ENCODE data around the gene RSF1.
"Not testable (repeated sequence)": the region's sequence is repeated elsewhere in the genome, so short reads cannot be mapped to it uniquely, and the experiment has no call there.

The RSF1 gene

DNA sequence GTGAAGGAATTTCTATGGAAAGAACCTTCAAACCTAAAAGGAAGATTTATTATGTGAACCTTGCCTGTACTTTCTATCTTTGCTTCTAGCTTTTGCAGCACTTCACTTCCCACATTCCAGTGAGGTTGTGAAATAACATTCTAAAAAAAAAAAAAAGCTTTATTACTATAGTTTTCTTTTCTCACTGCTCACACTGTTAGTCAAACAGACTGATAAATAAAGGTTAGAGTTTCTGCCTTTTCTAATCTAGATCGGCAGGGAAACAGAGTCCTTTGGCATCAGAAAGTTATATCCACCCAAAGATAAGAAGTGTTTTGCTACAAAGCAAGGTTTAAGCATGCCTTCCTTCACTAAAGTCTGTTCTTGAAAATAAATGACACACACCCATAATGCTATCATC is 3.3 kb upstream of the RSF1 start:
- no peaks in the 10 kb centered on the region for H3K27me3 Mint-ChIP-seq
- ATAC-seq (replicated peaks; ENCODE audit: extremely low read depth, poor library complexity, severe bottlenecking), result no peak

GRCh38 chr11:77822126-77822525 is 1.6 kb upstream of the RSF1 start:
- not testable (repeated sequence) for DNase-seq (ENCODE audit: low spot score in 2 of 2); H3K9me3 Mint-ChIP-seq; H3K4me3 Mint-ChIP-seq; ATAC-seq (replicated peaks; ENCODE audit: extremely low read depth, poor library complexity, severe bottlenecking); H3K27me3 Mint-ChIP-seq; H3K36me3 Mint-ChIP-seq (ENCODE audit: insufficient read depth); H3K27ac Mint-ChIP-seq (ENCODE audit: low read depth)
- H3K4me1 Mint-ChIP-seq, result peaks cover 34% of the 10 kb centered on the region

More for the DNA sequence above, 3.3 kb upstream of the RSF1 start:
- Mint-ChIP-seq H3K27ac (ENCODE audit: low read depth) (no peak overlapping the region), H3K36me3 (ENCODE audit: insufficient read depth) (peaks cover 7% of the 10 kb centered on the region), H3K4me1 (peaks cover 21% of the 10 kb centered on the region), H3K4me3 (no peak overlapping the region), H3K9me3 (no peaks in the 10 kb centered on the region)
- no peak for DNase-seq (ENCODE audit: low spot score in 2 of 2)

DNA sequence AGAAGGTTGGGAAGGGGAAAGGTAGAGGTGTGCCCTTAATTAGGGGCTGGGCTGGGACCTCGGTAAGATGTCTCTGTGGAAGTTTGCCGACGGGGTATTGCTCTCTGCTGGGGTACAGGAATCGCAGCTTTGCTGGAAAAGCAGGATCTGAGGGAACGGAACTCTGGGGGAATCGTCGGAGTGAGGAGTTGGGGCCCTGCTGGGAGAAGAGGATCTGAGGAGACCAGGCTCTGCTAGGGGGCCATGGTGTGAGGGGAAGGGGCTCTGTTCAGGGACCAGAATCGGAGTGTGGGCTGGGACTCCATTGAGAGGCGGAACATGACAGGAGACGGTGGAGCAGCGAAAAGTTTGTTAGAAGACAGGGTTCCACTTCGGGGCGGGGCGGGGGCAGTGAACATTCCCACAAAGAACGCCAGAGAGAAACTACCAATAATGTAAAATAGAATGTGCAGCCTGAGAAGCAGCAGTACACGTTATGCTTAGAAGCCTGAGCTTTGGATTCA is 878 bp upstream of the RSF1 start:
- Mint-ChIP-seq H3K27me3 (no peaks in the 10 kb centered on the region), H3K27ac (ENCODE audit: low read depth) (peak overlapping the region; percentile 85), H3K36me3 (ENCODE audit: insufficient read depth) (peaks cover 7% of the 10 kb centered on the region), H3K4me3 (peak overlapping the region; percentile 95), H3K9me3 (no peaks in the 10 kb centered on the region), H3K4me1 (peaks cover 41% of the 10 kb centered on the region)
- DNase-seq (ENCODE audit: low spot score in 2 of 2) (no peak), ATAC-seq (replicated peaks; ENCODE audit: extremely low read depth, poor library complexity, severe bottlenecking) (no peak)

DNA sequence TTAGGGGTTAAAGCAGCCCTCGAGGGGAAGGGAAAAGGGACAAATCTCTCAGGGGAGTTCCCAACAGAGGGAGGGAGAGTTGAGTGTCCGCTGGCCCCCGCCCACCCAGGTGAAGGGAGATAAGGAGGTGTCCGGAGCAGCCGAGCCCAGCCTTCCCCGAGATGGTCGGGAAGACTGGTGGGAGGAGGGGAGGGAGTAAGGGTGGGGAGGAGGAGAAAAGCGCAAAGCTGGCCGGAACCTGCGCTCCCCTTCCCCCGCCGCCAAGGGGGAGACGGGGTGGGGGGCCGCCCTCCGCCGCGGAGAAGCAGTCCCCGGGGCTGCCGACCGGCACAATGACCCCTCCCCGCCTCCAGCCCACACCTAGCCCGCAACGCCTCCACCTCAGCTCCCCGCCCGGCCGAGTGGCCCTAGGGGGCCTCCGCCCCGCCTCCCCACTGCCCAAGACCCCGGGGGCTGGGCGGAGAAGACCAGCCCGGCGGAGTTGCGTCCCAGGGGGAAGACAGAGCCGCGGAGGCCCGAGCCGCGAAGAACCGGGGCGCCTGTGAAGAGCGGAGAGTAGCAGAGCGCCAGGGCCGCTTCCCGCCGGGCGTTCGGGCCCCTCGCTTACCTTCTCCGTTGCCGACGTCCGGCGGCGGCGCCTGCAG is 479 bp downstream of the RSF1 start:
- Mint-ChIP-seq H3K4me1 (peaks cover 52% of the 10 kb centered on the region), H3K36me3 (ENCODE audit: insufficient read depth) (peaks cover 7% of the 10 kb centered on the region), H3K9me3 (no peaks in the 10 kb centered on the region), H3K27ac (ENCODE audit: low read depth) (peak overlapping the region; percentile 85), H3K4me3 (peak overlapping the region; percentile 95), H3K27me3 (no peaks in the 10 kb centered on the region)
- ATAC-seq (replicated peaks; ENCODE audit: extremely low read depth, poor library complexity, severe bottlenecking) (peak; percentile 2), DNase-seq (ENCODE audit: low spot score in 2 of 2) (peak; percentile 20 to 22)

- Mint-ChIP-seq H3K27me3 (no peaks in the 10 kb centered on the region), H3K27ac (ENCODE audit: low read depth) (peak overlapping the region; percentile 85), H3K9me3 (no peaks in the 10 kb centered on the region), H3K36me3 (ENCODE audit: insufficient read depth) (peaks cover 9% of the 10 kb centered on the region), H3K4me1 (peaks cover 58% of the 10 kb centered on the region), H3K4me3 (peak overlapping the region; percentile 95)
- DNase-seq (ENCODE audit: low spot score in 2 of 2), result peak; percentile 71 to 74
- peak; percentile 63 for ATAC-seq (replicated peaks; ENCODE audit: extremely low read depth, poor library complexity, severe bottlenecking)
Measured at GRCh38 chr11:77819411-77819920, 1.1 kb downstream of the RSF1 start.

DNA sequence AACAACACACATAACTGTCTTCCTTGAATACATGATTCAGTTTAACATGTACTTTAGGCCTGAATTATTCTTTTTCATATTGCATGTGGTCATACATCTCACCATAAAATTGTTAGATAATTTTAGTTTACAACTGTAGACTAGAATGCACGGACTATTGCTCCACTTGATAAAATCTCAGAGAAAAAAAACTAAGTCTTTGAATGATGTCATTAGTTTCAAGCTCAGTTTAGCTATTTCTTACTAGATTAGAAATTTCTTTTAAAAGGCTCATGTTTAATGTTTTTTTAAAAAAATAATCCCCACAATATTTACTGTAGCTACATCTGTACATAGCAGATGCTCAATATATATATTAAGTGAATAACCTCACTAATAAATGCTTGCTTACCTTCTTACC is 5.1 kb downstream of the RSF1 start:
- Mint-ChIP-seq H3K36me3 (ENCODE audit: insufficient read depth) (peaks cover 20% of the 10 kb centered on the region), H3K4me3 (no peak overlapping the region), H3K27me3 (no peaks in the 10 kb centered on the region), H3K27ac (ENCODE audit: low read depth) (no peak overlapping the region), H3K4me1 (peaks cover 59% of the 10 kb centered on the region), H3K9me3 (no peaks in the 10 kb centered on the region)
- ATAC-seq (replicated peaks; ENCODE audit: extremely low read depth, poor library complexity, severe bottlenecking) (no peak), DNase-seq (ENCODE audit: low spot score in 2 of 2) (no peak)

DNA sequence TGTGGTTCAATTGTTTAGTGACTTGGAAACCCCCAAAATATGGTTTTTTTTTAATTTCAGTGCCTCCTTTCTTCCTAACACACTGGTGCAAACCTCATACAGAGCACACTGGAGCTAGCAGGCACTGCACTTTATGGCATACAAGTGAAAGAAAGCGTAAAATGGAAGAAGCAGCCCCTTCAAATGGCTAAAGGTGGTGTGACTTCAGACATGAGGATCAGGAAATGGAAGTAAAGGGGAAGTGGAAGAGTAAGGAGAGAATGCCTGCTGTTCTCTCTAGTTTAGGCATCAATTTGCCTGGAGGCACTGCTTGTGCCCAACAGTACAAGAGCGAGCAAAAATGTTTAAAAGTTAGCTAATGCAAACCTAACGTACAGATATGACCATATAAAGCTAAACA is 5.7 kb downstream of the RSF1 start:
- Mint-ChIP-seq H3K27ac (ENCODE audit: low read depth) (no peak overlapping the region), H3K36me3 (ENCODE audit: insufficient read depth) (peaks cover 18% of the 10 kb centered on the region), H3K4me3 (no peak overlapping the region), H3K9me3 (no peaks in the 10 kb centered on the region), H3K4me1 (peaks cover 65% of the 10 kb centered on the region), H3K27me3 (no peaks in the 10 kb centered on the region)
- ATAC-seq (replicated peaks; ENCODE audit: extremely low read depth, poor library complexity, severe bottlenecking), result no peak
- no peak for DNase-seq (ENCODE audit: low spot score in 2 of 2)

GRCh38 chr11:77813256-77813655 is 7.3 kb downstream of the RSF1 start:
- Mint-ChIP-seq H3K36me3 (ENCODE audit: insufficient read depth) (peaks cover 18% of the 10 kb centered on the region), H3K4me1 (peaks cover 60% of the 10 kb centered on the region), H3K4me3 (no peak overlapping the region), H3K27me3 (no peaks in the 10 kb centered on the region), H3K9me3 (no peaks in the 10 kb centered on the region), H3K27ac (ENCODE audit: low read depth) (no peak overlapping the region)
- ATAC-seq (replicated peaks; ENCODE audit: extremely low read depth, poor library complexity, severe bottlenecking), result no peak
- no peak for DNase-seq (ENCODE audit: low spot score in 2 of 2)

DNA sequence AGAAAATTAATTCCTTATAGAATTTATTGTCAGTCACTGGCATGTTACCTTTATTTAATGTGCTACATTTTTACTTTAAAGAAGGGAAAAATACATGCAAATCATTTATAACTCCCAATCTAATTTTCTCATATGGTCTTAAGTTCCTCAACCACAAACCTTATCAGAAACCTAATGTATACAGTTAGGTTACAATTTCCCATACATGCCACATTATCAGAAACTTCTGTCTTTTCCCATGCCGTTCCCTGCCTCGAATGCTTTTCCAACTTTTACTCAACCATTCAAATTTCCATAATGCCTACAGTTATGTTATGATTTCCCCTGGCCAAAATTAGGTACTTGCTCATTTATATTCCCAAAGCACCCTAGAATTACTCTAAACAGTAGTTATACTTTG is 13.5 kb downstream of the RSF1 start:
- Mint-ChIP-seq H3K4me1 (peaks cover 50% of the 10 kb centered on the region), H3K27ac (ENCODE audit: low read depth) (peak overlapping the region; percentile 81), H3K4me3 (no peak overlapping the region), H3K9me3 (no peaks in the 10 kb centered on the region), H3K27me3 (no peaks in the 10 kb centered on the region), H3K36me3 (ENCODE audit: insufficient read depth) (peaks cover 12% of the 10 kb centered on the region)
- ATAC-seq (replicated peaks; ENCODE audit: extremely low read depth, poor library complexity, severe bottlenecking), result no peak
- DNase-seq (ENCODE audit: low spot score in 2 of 2), result no peak

- Mint-ChIP-seq H3K9me3 (no peaks in the 10 kb centered on the region), H3K36me3 (ENCODE audit: insufficient read depth) (peaks cover 12% of the 10 kb centered on the region), H3K4me1 (peaks cover 52% of the 10 kb centered on the region), H3K4me3 (no peak overlapping the region), H3K27ac (ENCODE audit: low read depth) (peak overlapping the region; percentile 81), H3K27me3 (no peaks in the 10 kb centered on the region)
- DNase-seq (ENCODE audit: low spot score in 2 of 2) (no peak), ATAC-seq (replicated peaks; ENCODE audit: extremely low read depth, poor library complexity, severe bottlenecking) (no peak)
Measured at GRCh38 chr11:77806415-77806814, 14.1 kb downstream of the RSF1 start.

GRCh38 chr11:77801477-77801876 is 19.0 kb downstream of the RSF1 start:
- no peak for ATAC-seq (replicated peaks; ENCODE audit: extremely low read depth, poor library complexity, severe bottlenecking)
- Mint-ChIP-seq H3K9me3 (no peaks in the 10 kb centered on the region), H3K4me1 (peaks cover 58% of the 10 kb centered on the region), H3K27ac (ENCODE audit: low read depth) (peak overlapping the region; percentile 39), H3K4me3 (no peak overlapping the region), H3K36me3 (ENCODE audit: insufficient read depth) (peaks cover 10% of the 10 kb centered on the region), H3K27me3 (no peaks in the 10 kb centered on the region)
- DNase-seq (ENCODE audit: low spot score in 2 of 2), result no peak

DNA sequence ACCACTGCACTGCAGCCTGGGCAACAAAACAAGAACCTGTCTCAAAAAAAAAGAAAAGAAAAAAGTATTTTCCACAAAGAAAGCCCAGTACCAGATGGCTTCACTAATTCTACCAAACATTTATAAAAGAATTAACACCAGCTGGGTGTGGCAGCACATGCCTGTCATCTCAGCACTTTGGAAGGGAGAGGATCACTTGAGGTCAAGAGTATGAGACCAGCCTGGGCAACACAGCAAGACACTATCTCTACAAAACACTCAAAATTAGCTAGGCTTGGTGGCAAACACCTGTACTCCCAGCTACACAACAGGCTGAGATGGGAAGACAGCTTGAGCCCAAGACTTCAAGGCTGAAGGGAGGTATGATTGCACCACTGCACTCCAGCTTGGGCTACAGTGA is 20.1 kb downstream of the RSF1 start:
- no peak for DNase-seq (ENCODE audit: low spot score in 2 of 2)
- H3K9me3 Mint-ChIP-seq, result no peaks in the 10 kb centered on the region
- H3K36me3 Mint-ChIP-seq (ENCODE audit: insufficient read depth), result peaks cover 7% of the 10 kb centered on the region
- no peaks in the 10 kb centered on the region for H3K27me3 Mint-ChIP-seq
- peaks cover 59% of the 10 kb centered on the region for H3K4me1 Mint-ChIP-seq
- no peak overlapping the region for H3K4me3 Mint-ChIP-seq
- ATAC-seq (replicated peaks; ENCODE audit: extremely low read depth, poor library complexity, severe bottlenecking), result no peak
- peak overlapping the region; percentile 39 for H3K27ac Mint-ChIP-seq (ENCODE audit: low read depth)

DNA sequence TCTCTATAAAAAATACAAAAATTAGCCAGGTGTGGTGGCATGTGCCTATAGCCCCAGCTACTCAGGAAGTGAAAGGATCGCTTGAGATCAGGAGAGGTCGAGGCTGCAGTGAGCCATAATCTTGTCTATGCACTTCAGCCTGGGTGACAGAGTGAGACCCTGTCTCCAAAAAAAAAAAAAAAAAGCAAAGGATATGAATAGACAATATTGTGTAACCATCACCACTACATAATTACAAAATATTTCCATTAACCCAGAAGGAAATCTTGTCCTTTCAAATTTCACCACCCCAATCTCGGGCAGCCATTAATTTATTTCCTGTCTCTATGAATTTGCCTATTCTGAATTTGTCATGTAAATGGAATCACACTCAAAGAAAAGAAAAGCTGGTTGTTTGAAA is 21.2 kb downstream of the RSF1 start:
- H3K27me3 Mint-ChIP-seq, result no peaks in the 10 kb centered on the region
- H3K4me3 Mint-ChIP-seq, result no peak overlapping the region
- ATAC-seq (replicated peaks; ENCODE audit: extremely low read depth, poor library complexity, severe bottlenecking) (no peak), DNase-seq (ENCODE audit: low spot score in 2 of 2) (no peak)
- H3K9me3 Mint-ChIP-seq, result no peaks in the 10 kb centered on the region
- H3K4me1 Mint-ChIP-seq, result peaks cover 66% of the 10 kb centered on the region
- H3K27ac Mint-ChIP-seq (ENCODE audit: low read depth), result peak overlapping the region; percentile 22
- peaks cover 5% of the 10 kb centered on the region for H3K36me3 Mint-ChIP-seq (ENCODE audit: insufficient read depth)
